ENCODE measurements around the gene TEAD2. TPM values are rescaled to one million over a fixed set of nuclear protein-coding genes. Genes with fewer than 3 reads are reported as not detected.

TEAD2 gene
- polyA plus RNA-seq, 1 donor from 2014 or later = 1.0 TPM

- H3K4me2 ChIP-seq (ENCODE audit: low read length) = no peak overlapping the region
- no peaks in the 10 kb centered on the region for H3F3A ChIP-seq (ENCODE audit: insufficient read depth, low read length, poor library complexity, severe bottlenecking)
- no peaks in the 10 kb centered on the region for H4K20me1 ChIP-seq (ENCODE audit: insufficient read depth)
- no peak overlapping the region for H3K4me3 ChIP-seq (ENCODE audit: low read length)
- H3K9me3 ChIP-seq (ENCODE audit: low read length) = no peaks in the 10 kb centered on the region
- TF ChIP-seq EZH2 (IDR thresholded peaks at IDR 0.05; ENCODE audit: borderline replicate concordance, insufficient read depth, low read length, poor library complexity, severe bottlenecking) (no peak), REST (IDR thresholded peaks at IDR 0.05; ENCODE audit: borderline replicate concordance) (no peak), EP300 (conservative IDR thresholded peaks at IDR 0.05; ENCODE audit: poor library complexity, severe bottlenecking) (no peak), SMC3 (conservative IDR thresholded peaks at IDR 0.05; ENCODE audit: poor library complexity) (no peak), MXI1 (conservative IDR thresholded peaks at IDR 0.05; ENCODE audit: poor library complexity, severe bottlenecking) (no peak), RAD21 (conservative IDR thresholded peaks at IDR 0.05) (no peak), CTCF (IDR thresholded peaks at IDR 0.05; ENCODE audit: poor library complexity, severe bottlenecking) (no peak), POLR2AphosphoS5 (IDR thresholded peaks at IDR 0.05) (no peak), TAF1 (IDR thresholded peaks at IDR 0.05; ENCODE audit: low read depth) (no peak)
- no peaks in the 10 kb centered on the region for H3K27me3 ChIP-seq (ENCODE audit: insufficient read depth, low read depth, low read length)
- no peak overlapping the region for H2AFZ ChIP-seq (ENCODE audit: low read depth, low read length)
- H3K27ac ChIP-seq (ENCODE audit: low read length) = no peak overlapping the region
- H3K9ac ChIP-seq (ENCODE audit: low read length) = no peak overlapping the region
- H3K36me3 ChIP-seq (ENCODE audit: insufficient read depth, low read length) = no peaks in the 10 kb centered on the region
- no peaks in the 10 kb centered on the region for H3K79me2 ChIP-seq (replicated peaks; ENCODE audit: insufficient read depth, low read length)
- H3K9me2 ChIP-seq (ENCODE audit: insufficient read depth, low read length) = no peaks in the 10 kb centered on the region
These were observed 17.5 kb downstream of the TEAD2 start for GRCh38 chr19:49344505-49345423.

DNA sequence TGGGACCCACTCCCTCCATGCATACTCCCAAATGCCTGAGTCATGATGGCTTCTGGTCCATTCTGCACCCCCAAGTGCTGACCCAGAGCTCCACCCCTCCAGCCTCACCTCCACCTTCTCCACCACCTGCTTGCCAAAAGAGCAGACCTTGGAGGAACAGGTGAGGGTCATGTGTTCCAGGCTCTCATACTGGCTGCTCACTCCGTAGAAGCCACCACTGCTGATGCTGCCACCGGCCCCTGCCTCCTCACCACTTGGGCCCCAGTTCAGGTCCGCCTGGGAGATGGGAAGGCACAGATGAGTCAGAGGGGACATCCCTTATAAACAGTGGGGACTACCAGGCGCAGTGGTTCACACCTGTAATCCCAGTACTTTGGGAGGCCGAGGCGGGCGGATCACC, 19.1 kb downstream of the TEAD2 start:
- Histone ChIP-seq H3K27ac (ENCODE audit: low read length) (no peak overlapping the region), H3K4me3 (ENCODE audit: low read length) (no peak overlapping the region), H3K36me3 (ENCODE audit: insufficient read depth, low read length) (no peaks in the 10 kb centered on the region), H3K27me3 (ENCODE audit: insufficient read depth, low read depth, low read length) (no peaks in the 10 kb centered on the region), H3K4me2 (ENCODE audit: low read length) (no peak overlapping the region), H3K9me2 (ENCODE audit: insufficient read depth, low read length) (no peaks in the 10 kb centered on the region), H3K79me2 (replicated peaks; ENCODE audit: insufficient read depth, low read length) (no peaks in the 10 kb centered on the region), H3F3A (ENCODE audit: insufficient read depth, low read length, poor library complexity, severe bottlenecking) (no peaks in the 10 kb centered on the region), H3K9ac (ENCODE audit: low read length) (no peak overlapping the region), H3K9me3 (ENCODE audit: low read length) (no peaks in the 10 kb centered on the region), H2AFZ (ENCODE audit: low read depth, low read length) (no peak overlapping the region), H4K20me1 (ENCODE audit: insufficient read depth) (no peaks in the 10 kb centered on the region)
- TF ChIP-seq REST (IDR thresholded peaks at IDR 0.05; ENCODE audit: borderline replicate concordance) = no peak
- TF ChIP-seq EZH2 (IDR thresholded peaks at IDR 0.05; ENCODE audit: borderline replicate concordance, insufficient read depth, low read length, poor library complexity, severe bottlenecking) = no peak
- TF ChIP-seq EP300 (conservative IDR thresholded peaks at IDR 0.05; ENCODE audit: poor library complexity, severe bottlenecking) = no peak
- no peak for TF ChIP-seq SMC3 (conservative IDR thresholded peaks at IDR 0.05; ENCODE audit: poor library complexity)
- no peak for TF ChIP-seq POLR2AphosphoS5 (IDR thresholded peaks at IDR 0.05)
- TF ChIP-seq TAF1 (IDR thresholded peaks at IDR 0.05; ENCODE audit: low read depth) = no peak
- no peak for TF ChIP-seq RAD21 (conservative IDR thresholded peaks at IDR 0.05)
- no peak for TF ChIP-seq MXI1 (conservative IDR thresholded peaks at IDR 0.05; ENCODE audit: poor library complexity, severe bottlenecking)
- TF ChIP-seq CTCF (IDR thresholded peaks at IDR 0.05; ENCODE audit: poor library complexity, severe bottlenecking) = no peak

All from neural cell (in vitro differentiated cells).